Kidney glomerular epithelial cell (primary cell): ENCODE data around the gene STXBP5L.
"Not testable (repeated sequence)": the region's sequence is repeated elsewhere in the genome, so short reads cannot be mapped to it uniquely, and the experiment has no call there.

Source experiments
- DNase-seq: peaks from one replicate; lab custom pipeline; 2025; lab: John Stamatoyannopoulos, UW

Gene STXBP5L

DNA sequence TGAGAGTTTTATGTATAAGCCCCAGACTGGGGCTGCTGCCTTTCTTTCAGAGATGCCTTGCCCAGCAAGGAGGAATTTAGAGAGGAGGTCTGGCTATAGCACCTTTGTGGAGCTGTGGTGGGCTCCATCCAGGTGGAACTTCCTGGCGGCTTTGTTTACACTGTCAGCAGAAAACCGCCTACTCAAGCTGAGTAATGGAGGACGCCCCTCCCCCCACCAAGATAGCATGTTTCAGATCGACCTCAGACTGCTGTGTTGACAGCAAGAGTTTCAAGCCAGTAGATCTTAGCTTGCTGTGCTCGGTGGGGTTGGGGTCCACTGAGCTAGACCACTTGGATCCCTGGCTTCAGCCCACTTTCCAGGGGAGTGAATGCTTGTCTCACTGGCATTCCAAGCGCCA lies 155.6 kb downstream of the STXBP5L start:
- no peak for DNase-seq

- DNase-seq: no peak
Measured at GRCh38 chr3:121064121-121064520, 156.1 kb downstream of the STXBP5L start.

DNA sequence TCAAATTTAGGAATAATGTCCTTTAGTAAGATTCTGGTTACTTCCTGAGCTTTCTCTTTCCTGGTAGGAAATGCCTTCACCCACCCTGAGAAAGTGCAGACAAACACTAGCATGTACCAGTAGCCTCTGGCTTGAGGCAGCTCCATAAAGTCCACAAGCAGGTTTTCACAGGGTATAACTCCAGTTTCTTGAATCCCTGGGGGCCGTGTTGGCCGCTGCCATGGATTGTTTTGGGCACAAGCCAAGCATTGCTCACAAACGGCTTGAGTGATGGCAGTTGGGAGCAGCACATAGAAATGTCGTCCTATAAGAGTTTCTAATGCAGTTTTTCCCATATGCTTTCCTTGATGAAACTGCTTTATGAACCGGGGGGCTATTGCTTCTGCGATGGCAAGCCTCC lies 164.1 kb downstream of the STXBP5L start:
- DNase-seq: no peak

DNA sequence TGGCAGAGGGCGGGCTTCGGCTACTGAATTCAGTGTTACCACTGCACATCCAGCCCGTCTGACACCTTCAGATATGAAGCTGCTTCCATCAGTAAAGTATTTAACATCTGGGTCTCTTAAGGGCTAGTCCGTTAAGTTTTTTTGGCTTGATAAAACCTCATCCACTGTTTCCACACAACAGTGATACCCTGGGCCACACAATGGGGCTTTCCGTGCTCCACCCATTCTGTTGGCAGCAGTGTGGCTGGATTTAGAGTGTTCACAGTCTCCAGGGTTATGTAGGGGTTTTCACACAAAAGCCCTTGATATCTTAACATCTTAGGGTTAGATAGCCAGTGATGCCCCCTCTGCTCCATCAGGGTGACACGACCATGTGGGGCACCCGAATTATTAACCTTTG lies 165.0 kb downstream of the STXBP5L start:
- no peak for DNase-seq

DNA sequence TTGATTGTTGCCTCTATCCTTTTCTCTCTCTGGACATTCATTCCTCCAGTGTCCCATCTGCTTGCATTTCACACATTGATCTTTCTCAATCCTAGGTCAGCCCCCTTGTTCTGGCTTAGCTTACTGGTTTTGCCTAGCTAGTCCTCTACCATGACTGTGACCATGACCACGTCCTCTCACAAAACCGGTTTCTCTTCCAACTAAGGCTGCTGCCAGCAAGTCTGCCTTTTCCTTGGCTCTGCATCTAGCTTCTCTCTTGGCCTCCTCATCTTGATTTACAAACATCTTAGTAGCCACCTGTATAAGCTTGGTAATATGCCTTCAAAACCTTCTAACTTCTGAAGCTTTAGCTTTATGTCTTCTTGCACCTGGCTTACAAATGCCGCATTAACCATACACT lies 167.2 kb downstream of the STXBP5L start:
- DNase-seq: no peak

GRCh38 chr3:121078378-121079101 lies 170.5 kb downstream of the STXBP5L start:
- not testable (repeated sequence) for DNase-seq

DNA sequence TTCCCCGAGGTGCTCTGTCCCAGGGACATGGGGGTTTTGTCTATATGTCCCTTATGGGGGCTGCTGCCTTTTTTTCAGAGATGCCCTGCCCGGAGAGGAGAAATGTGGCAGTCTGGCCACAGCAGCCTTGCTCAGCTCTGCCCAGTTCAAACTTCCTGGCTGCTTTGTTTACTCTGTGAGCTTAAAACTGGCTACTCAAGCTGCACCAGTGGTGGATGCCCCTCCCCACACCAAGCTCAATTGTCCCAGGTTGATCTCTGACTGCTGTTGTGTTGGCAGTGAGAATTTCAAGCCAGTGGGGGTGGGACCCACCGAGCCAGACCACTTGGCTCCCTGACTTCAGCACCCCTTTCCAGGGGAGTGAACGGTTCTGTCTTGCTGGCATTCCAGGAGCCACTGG lies 188.9 kb downstream of the STXBP5L start:
- no peak for DNase-seq

- DNase-seq: not testable (repeated sequence)
Measured at GRCh38 chr3:121111086-121111485, 203.1 kb downstream of the STXBP5L start.

- no peak for DNase-seq
Measured at GRCh38 chr3:121111914-121112612, 204.1 kb downstream of the STXBP5L start.

DNA sequence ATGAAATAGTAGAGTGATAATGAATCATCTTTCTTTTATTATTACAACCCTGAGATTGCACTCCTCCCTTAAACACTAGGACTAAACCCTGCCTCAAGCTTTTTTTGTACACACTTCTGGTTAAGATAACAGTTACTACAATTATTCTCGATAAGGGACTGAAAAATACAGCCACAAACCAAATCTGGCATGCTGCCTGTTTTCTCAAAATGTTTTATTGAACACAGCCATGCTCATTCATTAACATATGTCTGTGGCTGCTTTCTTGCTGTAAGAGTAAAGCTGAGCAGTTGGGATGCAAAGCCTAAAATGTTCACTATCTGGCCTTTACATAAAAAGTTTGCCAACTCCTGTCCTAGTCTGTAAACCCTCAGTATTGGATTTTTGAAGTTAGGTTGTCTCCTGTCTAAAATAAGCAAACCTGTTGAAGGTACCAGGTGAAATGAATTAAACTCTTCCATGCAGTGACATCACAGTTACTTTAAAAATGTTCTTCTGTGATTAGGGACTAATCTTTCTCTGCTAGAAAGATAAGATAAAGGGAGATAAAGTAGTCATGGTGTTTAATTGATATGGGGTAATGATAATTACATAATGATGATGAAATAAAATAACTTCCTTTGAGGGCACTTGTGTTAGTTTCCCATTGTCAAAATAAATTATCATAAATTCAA lies 218.2 kb downstream of the STXBP5L start:
- no peak for DNase-seq

DNA sequence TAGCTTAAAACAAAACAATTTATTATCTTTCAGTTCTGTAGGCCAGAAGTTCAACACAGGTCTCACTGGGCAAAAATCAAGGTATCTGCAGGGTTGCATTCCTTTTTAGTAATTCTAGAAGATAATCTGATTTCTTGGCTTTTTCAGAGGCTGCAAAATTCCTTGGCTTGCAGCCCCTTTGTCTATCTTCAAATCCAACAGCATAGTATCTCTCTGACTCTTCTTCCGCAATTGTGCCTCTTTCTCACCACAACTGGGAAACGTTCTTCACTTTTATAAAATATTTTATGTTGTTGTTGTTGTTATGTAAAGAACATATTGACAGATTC lies 218.7 kb downstream of the STXBP5L start:
- no peak for DNase-seq

GRCh38 chr3:121152573-121152972 lies 244.6 kb downstream of the STXBP5L start:
- no peak for DNase-seq

GRCh38 chr3:121153851-121154250 lies 245.8 kb downstream of the STXBP5L start:
- no peak for DNase-seq

GRCh38 chr3:121155028-121155427 lies 247.0 kb downstream of the STXBP5L start:
- no peak for DNase-seq

DNA sequence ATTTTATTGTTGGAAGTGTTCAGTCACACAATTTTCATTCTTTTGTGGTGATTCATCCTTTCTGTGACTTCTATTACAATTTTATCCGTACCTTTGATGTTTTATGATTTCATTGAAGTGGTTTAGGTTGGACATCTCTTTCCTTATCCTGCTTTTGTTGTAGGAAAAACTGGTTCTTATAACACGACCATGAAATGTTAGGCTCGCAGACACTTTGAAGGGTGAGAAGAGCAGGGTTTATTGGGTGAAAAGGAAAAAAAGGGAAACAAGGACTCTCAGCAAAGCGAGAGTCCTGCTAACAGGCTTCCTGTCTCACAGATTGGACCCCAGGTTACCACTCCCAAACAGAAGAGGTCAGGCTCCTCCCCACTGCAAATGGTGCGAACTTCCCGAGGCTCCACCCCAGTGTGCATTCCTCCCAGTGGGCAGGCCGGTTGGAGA lies 257.4 kb downstream of the STXBP5L start:
- DNase-seq: no peak

DNA sequence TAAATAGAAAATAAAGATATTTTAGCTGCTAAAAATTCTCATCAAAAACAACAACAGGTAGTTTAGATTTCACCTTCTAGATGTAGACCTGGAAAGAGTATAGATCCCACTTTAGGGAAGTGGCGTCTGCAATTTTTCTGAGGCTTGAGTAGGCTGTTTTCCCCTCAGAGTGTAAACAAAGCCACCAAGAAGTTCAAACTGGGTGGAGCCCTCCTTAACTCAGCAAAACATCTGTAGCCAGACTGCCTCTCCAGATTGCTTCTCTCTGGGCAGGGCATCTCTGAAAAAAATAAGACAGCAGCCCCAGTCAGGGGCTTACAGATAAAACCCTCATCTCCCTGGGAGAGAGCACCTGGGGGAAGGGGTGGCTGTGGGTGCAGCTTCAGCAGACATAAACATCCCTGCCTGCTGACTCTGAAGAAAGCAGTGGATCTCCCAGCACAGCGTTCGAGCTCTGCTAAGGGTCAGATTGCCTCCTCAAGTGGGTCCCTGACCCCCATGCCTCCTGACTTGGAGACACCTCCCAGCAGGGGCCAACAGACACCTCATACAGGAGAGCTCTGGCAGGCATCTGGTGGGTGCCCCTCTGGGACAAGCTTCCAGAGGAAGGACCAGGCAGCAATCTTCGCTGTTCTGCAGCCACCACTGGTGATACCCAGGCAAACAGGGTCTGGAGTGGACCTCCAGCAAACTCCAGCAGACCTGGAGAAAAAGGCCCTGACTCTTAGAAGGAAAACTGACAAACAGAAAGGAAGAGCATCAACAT lies 259.6 kb downstream of the STXBP5L start:
- DNase-seq: no peak

- no peak for DNase-seq
Measured at GRCh38 chr3:121175083-121175482, 267.1 kb downstream of the STXBP5L start.

DNA sequence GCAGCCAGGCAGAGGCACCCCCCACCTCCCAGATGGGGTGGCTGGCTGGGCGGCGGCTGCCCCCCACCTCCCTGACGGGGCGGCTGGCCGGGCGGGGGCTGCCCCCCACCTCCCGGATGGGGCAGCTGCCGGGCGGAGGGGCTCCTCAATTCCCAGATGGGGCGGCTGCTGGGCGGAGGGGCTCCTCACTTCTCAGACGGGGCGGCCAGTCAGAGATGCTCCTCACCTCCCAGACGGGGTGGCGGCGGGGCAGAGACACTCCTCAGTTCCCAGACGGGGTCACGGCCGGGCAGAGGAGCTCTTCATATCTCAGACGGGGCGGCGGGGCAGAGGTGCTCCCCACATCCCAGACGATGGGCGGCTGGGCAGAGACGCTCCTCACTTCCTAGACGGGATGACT lies 282.6 kb downstream of the STXBP5L start:
- not testable (repeated sequence) for DNase-seq

DNA sequence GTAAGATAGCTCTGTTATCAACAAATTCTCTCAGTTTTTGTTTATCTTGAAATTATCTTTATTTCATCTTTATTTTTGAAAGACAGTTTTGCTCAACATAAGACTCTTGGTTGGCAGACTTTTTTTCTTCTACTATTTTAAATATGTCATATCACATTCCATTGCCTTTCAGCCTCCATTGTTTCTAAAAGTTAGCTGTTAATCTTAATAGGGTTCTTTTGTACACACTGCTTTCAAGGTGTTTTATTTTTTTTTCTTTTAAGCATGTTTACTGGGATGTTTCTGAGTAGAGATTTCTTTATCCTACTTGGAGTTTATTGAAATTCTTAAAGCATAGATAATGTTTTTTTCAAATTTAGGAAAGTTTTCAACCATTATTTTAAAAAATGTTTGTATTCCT lies 294.6 kb downstream of the STXBP5L start:
- DNase-seq: no peak

GRCh38 chr3:121223116-121223515 lies 315.1 kb downstream of the STXBP5L start:
- no peak for DNase-seq

DNA sequence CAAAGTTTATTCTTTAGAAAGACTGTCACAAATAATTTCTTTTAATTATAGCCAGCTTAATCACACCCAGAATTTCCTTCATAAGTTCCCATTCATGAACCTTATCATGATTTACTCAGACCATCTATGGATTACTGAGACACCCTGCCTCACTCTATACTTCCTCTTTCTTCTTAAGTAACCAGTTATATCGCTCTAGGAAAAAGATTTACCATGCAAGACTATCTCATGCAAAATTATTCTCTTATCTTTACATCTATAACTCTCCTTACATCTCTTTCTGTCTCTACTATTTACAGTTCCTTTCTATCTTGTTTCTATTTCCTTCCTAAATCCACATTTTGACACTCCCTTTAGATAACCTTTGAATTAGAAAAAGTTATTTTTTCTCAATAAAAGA lies 321.0 kb downstream of the STXBP5L start:
- DNase-seq: no peak

DNA sequence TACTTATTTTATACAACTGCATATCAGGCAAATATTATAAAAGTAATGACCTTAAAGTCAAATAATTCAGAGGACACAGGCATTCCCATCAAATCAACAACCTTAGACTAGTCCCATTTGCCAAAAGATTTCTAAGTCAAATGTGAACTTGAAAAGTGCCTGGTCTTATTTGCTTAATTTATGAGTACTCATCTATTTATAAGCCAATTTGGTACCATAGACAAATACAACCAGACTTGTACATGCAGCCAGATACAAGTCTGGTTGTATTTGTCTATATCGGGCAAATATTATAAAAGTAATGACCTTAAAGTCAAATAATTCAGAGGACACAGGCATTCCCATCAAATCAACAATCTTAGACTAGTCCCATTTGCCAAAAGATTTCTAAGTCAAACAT lies 322.2 kb downstream of the STXBP5L start:
- DNase-seq: not testable (repeated sequence)
